ENCODE results near the gene BLM. TPM values are rescaled to one million over a fixed set of nuclear protein-coding genes. Genes with fewer than 3 reads are reported as not detected.

BLM gene
- total and polyA plus RNA-seq, 2 of the 13 experiments (the other 11 are each of a cell fraction or from before 2014, with no cell fraction given), result 5.1 to 11.8 TPM

GRCh38 chr15:90769375-90769774, 52.2 kb downstream of the BLM start:
- TF ChIP-seq ZNF280B (CRISPR knock-in tag; IDR thresholded peaks at IDR 0.05; ENCODE audit: borderline replicate concordance) (no peak), ZNF577 (CRISPR knock-in tag; IDR thresholded peaks at IDR 0.05; ENCODE audit: borderline replicate concordance, low read depth) (no peak), LBX2 (CRISPR knock-in tag; IDR thresholded peaks at IDR 0.05; ENCODE audit: borderline replicate concordance) (no peak), THAP8 (CRISPR knock-in tag; IDR thresholded peaks at IDR 0.05; ENCODE audit: borderline replicate concordance) (no peak), GLI4 (CRISPR knock-in tag; IDR thresholded peaks at IDR 0.05; ENCODE audit: borderline replicate concordance) (no peak)
- POLR2A ChIA-PET, result no interaction called here
- Histone ChIP-seq H4K20me1 (ENCODE audit: insufficient read depth, low read length) (no peaks in the 10 kb centered on the region), H2AFZ (ENCODE audit: low read length) (no peak overlapping the region), H3K9me3 (ENCODE audit: low read length) (no peaks in the 10 kb centered on the region), H3K36me3 (replicated peaks in 1 of 2; ENCODE audit: control insufficient read depth in 1 of 2, insufficient read depth in 2 of 2, low read length in 2 of 2) (peaks cover 0 to 13% of the 10 kb centered on the region in 2 experiments; a peak in 2 of 5 replicates), H3K9ac (ENCODE audit: insufficient read depth, low read depth, low read length) (no peak overlapping the region), H3K4me3 (replicated peaks in 1 of 3; ENCODE audit: insufficient read depth in 1 of 3, low read depth in 2 of 3, low read length in 3 of 3) (no peak overlapping the region), H3K4me1 (ENCODE audit: insufficient read depth, low read length) (no peaks in the 10 kb centered on the region), H3K79me2 (ENCODE audit: insufficient read depth, low read length) (no peaks in the 10 kb centered on the region), H3K27ac (ENCODE audit: extremely low read length, insufficient read depth, low read length) (no peak overlapping the region), H3K27me3 (ENCODE audit: control insufficient read depth in 1 of 2, insufficient read depth in 2 of 2, low read length in 2 of 2) (no peaks in the 10 kb centered on the region), H3K4me2 (ENCODE audit: low read depth, low read length) (no peak overlapping the region)
- FAIRE-seq, result no peak
- in situ Hi-C loops (cut with HindIII; ENCODE audit: extremely low pct_ligation_motif_present, low pct_unique_long_range_greater_than_20kb), result no loop called here
- CTCF ChIA-PET (ENCODE audit: low intra/inter-chr PET ratio, low total read pairs), result no interaction called here
- DNase-seq (ENCODE audit: low spot score), result no peak
- no TSS peak for BruUV-seq (replicated peaks)
- WGBS (ENCODE audit: low lambda C conversion rate), result 89% methylated on average over 10 of the region's 10 CpGs
- intact Hi-C loops (cut with micrococcal nuclease; ENCODE audit: unreplicated experiment), result no loop called here
- ATAC-seq, result no peak

All from HepG2 (cell line).